ENCODE results near the gene GSK3B. TPM values are rescaled to one million over a fixed set of nuclear protein-coding genes. Genes with fewer than 3 reads are reported as not detected.
A peak's percentile ranks its signal among the peaks of the same experiment; 100 is the strongest.

Gene GSK3B
- polyA plus RNA-seq, 1 donor (not counting 4 experiments of a cell fraction or from before 2014, with no cell fraction given), result 73.3 TPM

DNA sequence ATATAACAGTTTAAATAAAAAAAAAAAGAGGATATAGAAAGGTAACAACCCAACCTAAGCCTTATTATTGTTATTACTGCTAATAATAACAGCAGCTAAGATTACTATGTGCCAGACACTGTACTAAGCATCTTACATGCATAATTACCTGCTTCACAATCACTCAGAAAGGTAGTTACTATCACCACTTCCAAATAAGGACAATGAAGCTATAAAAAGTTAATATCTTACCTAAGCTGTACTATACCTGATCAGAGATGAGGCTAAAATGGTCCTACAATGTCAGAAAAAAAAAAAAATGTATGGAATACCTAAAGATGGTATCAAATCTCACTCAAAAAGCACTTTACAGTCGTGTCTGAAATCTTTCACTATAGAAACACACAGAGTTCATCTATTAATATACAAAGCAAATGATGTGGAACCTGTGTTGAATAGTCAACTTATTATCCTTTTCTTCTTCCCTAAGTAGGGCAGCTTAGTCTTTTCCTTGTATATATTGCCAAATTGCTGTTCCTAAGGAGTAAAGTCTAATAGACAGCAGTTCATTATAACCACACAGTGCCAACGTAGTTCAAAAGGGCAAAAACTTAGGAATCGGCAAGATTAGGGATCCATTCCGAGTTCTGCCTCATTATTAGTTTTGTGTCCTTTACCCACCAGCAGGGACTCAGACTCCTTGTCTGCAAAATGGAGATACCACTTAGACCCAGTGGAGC lies 23.8 kb downstream of the GSK3B start:
- no peak for DNase-seq (ENCODE audit: low read depth, low spot score)
- dilution Hi-C loops (cut with MboI; ENCODE audit: extremely low pct_ligation_motif_present, low sequenced_read_pairs), result no loop called here
- no peaks in the 10 kb centered on the region for H3K9me3 ChIP-seq (ENCODE audit: control insufficient read depth, low read depth, low read length)
- no peak overlapping the region for H2AFZ ChIP-seq (ENCODE audit: control insufficient read depth, low read length)
- FAIRE-seq, result peak; percentile 51
- peaks cover 98% of the 10 kb centered on the region for H3K79me2 ChIP-seq (ENCODE audit: control insufficient read depth, insufficient read depth, low read length)
- TF ChIP-seq, protein P1, sequence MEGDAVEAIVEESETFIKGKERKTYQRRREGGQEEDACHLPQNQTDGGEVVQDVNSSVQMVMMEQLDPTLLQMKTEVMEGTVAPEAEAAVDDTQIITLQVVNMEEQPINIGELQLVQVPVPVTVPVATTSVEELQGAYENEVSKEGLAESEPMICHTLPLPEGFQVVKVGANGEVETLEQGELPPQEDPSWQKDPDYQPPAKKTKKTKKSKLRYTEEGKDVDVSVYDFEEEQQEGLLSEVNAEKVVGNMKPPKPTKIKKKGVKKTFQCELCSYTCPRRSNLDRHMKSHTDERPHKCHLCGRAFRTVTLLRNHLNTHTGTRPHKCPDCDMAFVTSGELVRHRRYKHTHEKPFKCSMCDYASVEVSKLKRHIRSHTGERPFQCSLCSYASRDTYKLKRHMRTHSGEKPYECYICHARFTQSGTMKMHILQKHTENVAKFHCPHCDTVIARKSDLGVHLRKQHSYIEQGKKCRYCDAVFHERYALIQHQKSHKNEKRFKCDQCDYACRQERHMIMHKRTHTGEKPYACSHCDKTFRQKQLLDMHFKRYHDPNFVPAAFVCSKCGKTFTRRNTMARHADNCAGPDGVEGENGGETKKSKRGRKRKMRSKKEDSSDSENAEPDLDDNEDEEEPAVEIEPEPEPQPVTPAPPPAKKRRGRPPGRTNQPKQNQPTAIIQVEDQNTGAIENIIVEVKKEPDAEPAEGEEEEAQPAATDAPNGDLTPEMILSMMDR (optimal IDR thresholded peaks at IDR 0.05 in 1 of 3, IDR thresholded peaks at IDR 0.05 in 1 of 3, conservative IDR thresholded peaks at IDR 0.05 in 1 of 3; ENCODE audit: extremely low read depth in 1 of 3, insufficient read depth in 2 of 3, low read length in 3 of 3), result no peak
- no peak for TF ChIP-seq EZH2 (IDR thresholded peaks at IDR 0.05; ENCODE audit: low read length)
- H3K36me3 ChIP-seq (ENCODE audit: control insufficient read depth in 2 of 2, extremely low read depth in 1 of 2, insufficient read depth in 2 of 2, low read length in 2 of 2), result no peaks in the 10 kb centered on the region
- H3K4me1 ChIP-seq (ENCODE audit: control insufficient read depth, extremely low read depth, insufficient read depth, low read length), result no peaks in the 10 kb centered on the region
- no peak overlapping the region for H3K4me2 ChIP-seq (ENCODE audit: control insufficient read depth, extremely low read depth, insufficient read depth, low read depth, low read length)
- H3K4me3 ChIP-seq (ENCODE audit: control insufficient read depth in 2 of 3, extremely low read depth in 1 of 3, insufficient read depth in 2 of 3, low read depth in 1 of 3, low read length in 3 of 3), result no peak overlapping the region
- peaks cover 36% of the 10 kb centered on the region for H4K20me1 ChIP-seq (ENCODE audit: control insufficient read depth, extremely low read depth, insufficient read depth, low read length)
- no peak overlapping the region for H3K27ac ChIP-seq (ENCODE audit: control insufficient read depth, insufficient read depth, low read length)
- no peaks in the 10 kb centered on the region for H3K9me1 ChIP-seq (ENCODE audit: control insufficient read depth, extremely low read depth, insufficient read depth, low read length)
- H3K27me3 ChIP-seq (ENCODE audit: control insufficient read depth, extremely low read depth, insufficient read depth, low read length), result no peaks in the 10 kb centered on the region
- no peak overlapping the region for H3K9ac ChIP-seq (ENCODE audit: control insufficient read depth, extremely low read depth, insufficient read depth, low read length)

DNA sequence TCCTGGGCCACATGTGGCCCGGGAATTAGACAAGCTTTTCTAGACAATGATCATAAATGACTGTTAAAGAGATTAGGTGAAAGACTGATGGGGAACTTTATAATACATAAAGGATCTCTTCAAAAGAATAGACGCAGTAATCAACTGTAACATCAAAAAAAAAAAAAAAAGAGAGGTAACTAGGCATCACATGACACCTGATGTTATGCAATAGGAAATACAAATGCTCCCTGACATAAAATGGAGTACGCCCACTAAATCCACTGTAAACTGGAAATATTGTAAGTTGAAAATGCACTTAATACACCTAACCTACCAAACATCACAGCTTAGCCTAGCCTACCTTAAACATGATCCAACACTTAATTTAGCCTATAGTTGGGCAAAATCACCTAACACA lies 27.2 kb downstream of the GSK3B start:
- H3K4me3 ChIP-seq (ENCODE audit: control insufficient read depth in 2 of 3, extremely low read depth in 1 of 3, insufficient read depth in 2 of 3, low read depth in 1 of 3, low read length in 3 of 3), result no peak overlapping the region
- no peak overlapping the region for H2AFZ ChIP-seq (ENCODE audit: control insufficient read depth, low read length)
- H3K4me1 ChIP-seq (ENCODE audit: control insufficient read depth, extremely low read depth, insufficient read depth, low read length), result no peaks in the 10 kb centered on the region
- no peak overlapping the region for H3K4me2 ChIP-seq (ENCODE audit: control insufficient read depth, extremely low read depth, insufficient read depth, low read depth, low read length)
- peaks cover 32% of the 10 kb centered on the region for H4K20me1 ChIP-seq (ENCODE audit: control insufficient read depth, extremely low read depth, insufficient read depth, low read length)
- no peak overlapping the region for H3K27ac ChIP-seq (ENCODE audit: control insufficient read depth, insufficient read depth, low read length)
- DNase-seq (ENCODE audit: low read depth, low spot score) (no peak), FAIRE-seq (no peak)
- peaks cover 97% of the 10 kb centered on the region for H3K79me2 ChIP-seq (ENCODE audit: control insufficient read depth, insufficient read depth, low read length)
- dilution Hi-C loops (cut with MboI; ENCODE audit: extremely low pct_ligation_motif_present, low sequenced_read_pairs), result no loop called here
- no peaks in the 10 kb centered on the region for H3K9me1 ChIP-seq (ENCODE audit: control insufficient read depth, extremely low read depth, insufficient read depth, low read length)
- H3K9ac ChIP-seq (ENCODE audit: control insufficient read depth, extremely low read depth, insufficient read depth, low read length), result no peak overlapping the region
- no peaks in the 10 kb centered on the region for H3K9me3 ChIP-seq (ENCODE audit: control insufficient read depth, low read depth, low read length)
- H3K36me3 ChIP-seq (ENCODE audit: control insufficient read depth in 2 of 2, extremely low read depth in 1 of 2, insufficient read depth in 2 of 2, low read length in 2 of 2), result no peaks in the 10 kb centered on the region
- no peaks in the 10 kb centered on the region for H3K27me3 ChIP-seq (ENCODE audit: control insufficient read depth, extremely low read depth, insufficient read depth, low read length)
- TF ChIP-seq EZH2 (IDR thresholded peaks at IDR 0.05; ENCODE audit: low read length), result no peak

DNA sequence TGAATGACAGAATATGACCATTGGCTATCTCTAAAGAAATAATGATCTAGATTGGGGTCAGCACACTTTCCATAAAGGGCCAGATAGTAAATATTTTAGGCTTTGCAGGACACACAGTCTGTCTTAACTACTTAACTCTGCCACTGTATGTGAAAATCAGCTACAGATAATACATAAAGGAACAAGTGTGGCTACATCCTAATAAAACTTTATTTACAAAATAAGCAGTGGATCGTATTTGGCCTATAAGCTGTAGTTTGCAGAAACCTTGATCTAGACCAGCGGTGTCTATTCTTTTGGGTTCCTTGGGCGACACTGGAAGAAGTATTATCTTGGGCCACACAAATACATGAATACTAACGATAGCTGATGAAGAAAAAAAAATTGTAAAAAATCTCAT lies 27.6 kb downstream of the GSK3B start:
- H3K4me2 ChIP-seq (ENCODE audit: control insufficient read depth, extremely low read depth, insufficient read depth, low read depth, low read length), result no peak overlapping the region
- H3K27me3 ChIP-seq (ENCODE audit: control insufficient read depth, extremely low read depth, insufficient read depth, low read length), result no peaks in the 10 kb centered on the region
- H3K79me2 ChIP-seq (ENCODE audit: control insufficient read depth, insufficient read depth, low read length), result peaks cover 97% of the 10 kb centered on the region
- no peaks in the 10 kb centered on the region for H3K9me3 ChIP-seq (ENCODE audit: control insufficient read depth, low read depth, low read length)
- TF ChIP-seq, protein P1 (optimal IDR thresholded peaks at IDR 0.05 in 1 of 3, IDR thresholded peaks at IDR 0.05 in 1 of 3, conservative IDR thresholded peaks at IDR 0.05 in 1 of 3; ENCODE audit: extremely low read depth in 1 of 3, insufficient read depth in 2 of 3, low read length in 3 of 3), result no peak
- no peak for TF ChIP-seq EZH2 (IDR thresholded peaks at IDR 0.05; ENCODE audit: low read length)
- no peaks in the 10 kb centered on the region for H3K4me1 ChIP-seq (ENCODE audit: control insufficient read depth, extremely low read depth, insufficient read depth, low read length)
- no peaks in the 10 kb centered on the region for H3K36me3 ChIP-seq (ENCODE audit: control insufficient read depth in 2 of 2, extremely low read depth in 1 of 2, insufficient read depth in 2 of 2, low read length in 2 of 2)
- FAIRE-seq (no peak), DNase-seq (ENCODE audit: low read depth, low spot score) (no peak)
- dilution Hi-C loops (cut with MboI; ENCODE audit: extremely low pct_ligation_motif_present, low sequenced_read_pairs), result no loop called here
- H3K4me3 ChIP-seq (ENCODE audit: control insufficient read depth in 2 of 3, extremely low read depth in 1 of 3, insufficient read depth in 2 of 3, low read depth in 1 of 3, low read length in 3 of 3), result no peak overlapping the region
- peaks cover 32% of the 10 kb centered on the region for H4K20me1 ChIP-seq (ENCODE audit: control insufficient read depth, extremely low read depth, insufficient read depth, low read length)
- H3K9ac ChIP-seq (ENCODE audit: control insufficient read depth, extremely low read depth, insufficient read depth, low read length), result no peak overlapping the region
- H2AFZ ChIP-seq (ENCODE audit: control insufficient read depth, low read length), result no peak overlapping the region
- no peaks in the 10 kb centered on the region for H3K9me1 ChIP-seq (ENCODE audit: control insufficient read depth, extremely low read depth, insufficient read depth, low read length)
- no peak overlapping the region for H3K27ac ChIP-seq (ENCODE audit: control insufficient read depth, insufficient read depth, low read length)
